Neural cell (in vitro differentiated cells): ENCODE data around the gene NRARP. TPM values are rescaled to one million over a fixed set of nuclear protein-coding genes. Genes with fewer than 3 reads are reported as not detected.

Experiments
- H2AFZ ChIP-seq: fragments of 200-600, 300-800 bp; sonication (generic), shearing (Covaris generic); 2 replicates; pipeline ENCODE4 v1.6.0; 2014; ENCODE audit warnings: low read depth, mild to moderate bottlenecking, antibody characterized with exemption, low read length, moderate library complexity
- H3F3A ChIP-seq: fragments of 200-600 bp; shearing (Covaris generic); 2 replicates; pipeline ENCODE4 v1.6.1; 2016; ENCODE audit warnings: mild to moderate bottlenecking, moderate library complexity, mixed read lengths, antibody characterized with exemption, low read length; ENCODE audit not compliant: insufficient read depth, poor library complexity, severe bottlenecking
- H3K27ac ChIP-seq: fragments of 200-600, 300-800 bp; sonication (generic), shearing (Covaris generic); 2 replicates; pipeline ENCODE4 v1.5.1; 2014; ENCODE audit warnings: mild to moderate bottlenecking, low read length, moderate library complexity
- H3K27me3 ChIP-seq: fragments of 300-800, 200-600 bp; sonication (generic), shearing (Covaris generic); 2 replicates; pipeline ENCODE4 v1.6.0; 2014; ENCODE audit warnings: mild to moderate bottlenecking, low read depth, low read length, moderate library complexity; ENCODE audit not compliant: insufficient read depth
- H3K36me3 ChIP-seq: fragments of 300-800, 200-600 bp; sonication (generic), shearing (Covaris generic); 2 replicates; pipeline ENCODE4 v1.5.1; 2014; ENCODE audit warnings: mild to moderate bottlenecking, antibody characterized with exemption, low read length, moderate library complexity; ENCODE audit not compliant: insufficient read depth
- H3K4me2 ChIP-seq: fragments of 300-800, 200-600 bp; sonication (generic), shearing (Covaris generic); 2 replicates; pipeline ENCODE4 v1.6.0; 2014; ENCODE audit warnings: mild to moderate bottlenecking, low read length
- H3K4me3 ChIP-seq: fragments of 300-800, 200-600 bp; sonication (generic), shearing (Covaris generic); 2 replicates; pipeline ENCODE4 v1.5.1; 2014; ENCODE audit warnings: mild to moderate bottlenecking, low read length, moderate library complexity
- H3K79me2 ChIP-seq: fragments of 200-600 bp; shearing (Covaris generic); replicated peaks from 2 replicates; pipeline ENCODE4 v1.6.0; 2014; ENCODE audit warnings: mild to moderate bottlenecking, low read length, moderate library complexity; ENCODE audit not compliant: insufficient read depth
- H3K9ac ChIP-seq: fragments of 300-800, 200-600 bp; sonication (generic), shearing (Covaris generic); 2 replicates; pipeline ENCODE4 v1.6.1; 2016; ENCODE audit warnings: mild to moderate bottlenecking, low read length, mixed read lengths
- H3K9me2 ChIP-seq: fragments of 200-600 bp; shearing (Covaris generic); 2 replicates; pipeline ENCODE4 v1.6.1; 2016; ENCODE audit warnings: mild to moderate bottlenecking, low read length, mixed read lengths; ENCODE audit not compliant: insufficient read depth
- H3K9me3 ChIP-seq: fragments of 200-600, 300-800 bp; sonication (generic), shearing (Covaris generic); 2 replicates; pipeline ENCODE4 v1.6.1; 2016; ENCODE audit warnings: mild to moderate bottlenecking, mixed run types, low read length, moderate library complexity, mixed read lengths
- H4K20me1 ChIP-seq: fragments of 200-600 bp; shearing (Covaris generic); 2 replicates; pipeline ENCODE4 v1.6.1; 2016; ENCODE audit warnings: mild to moderate bottlenecking, mixed run types; ENCODE audit not compliant: insufficient read depth
- CTCF ChIP-seq: fragments of 450-650 bp; IDR thresholded peaks from 2 replicates; pipeline ENCODE4 v1.5.1; 2014; ENCODE audit warnings: antibody characterized with exemption, mild to moderate bottlenecking, moderate library complexity; ENCODE audit not compliant: poor library complexity, severe bottlenecking
- EP300 ChIP-seq: fragments of 450-650 bp; conservative IDR thresholded peaks from 2 replicates; pipeline ENCODE4 v1.6.1; 2014; ENCODE audit warnings: antibody characterized with exemption, mild to moderate bottlenecking, moderate library complexity; ENCODE audit not compliant: poor library complexity, severe bottlenecking
- EZH2 ChIP-seq: fragments of 200-600, 300-800 bp; shearing (Covaris generic), sonication (generic); IDR thresholded peaks from 2 replicates; pipeline ENCODE4 v1.6.1; 2014; ENCODE audit warnings: antibody characterized with exemption, low read length, borderline replicate concordance, mild to moderate bottlenecking; ENCODE audit not compliant: insufficient read depth, poor library complexity, severe bottlenecking
- MXI1 ChIP-seq: fragments of 450-650 bp; conservative IDR thresholded peaks from 2 replicates; pipeline ENCODE4 v1.6.1; 2014; ENCODE audit warnings: antibody characterized with exemption, mild to moderate bottlenecking; ENCODE audit not compliant: poor library complexity, severe bottlenecking
- POLR2AphosphoS5 ChIP-seq: IDR thresholded peaks from 2 replicates; pipeline ENCODE4 v1.6.1; 2012
- RAD21 ChIP-seq: fragments of 450-650 bp; conservative IDR thresholded peaks from 2 replicates; pipeline ENCODE4 v1.6.1; 2014; ENCODE audit warnings: antibody characterized with exemption, mild to moderate bottlenecking, moderate library complexity
- REST ChIP-seq: IDR thresholded peaks from 2 replicates; pipeline ENCODE4 v1.6.1; 2012; ENCODE audit warnings: borderline replicate concordance
- SMC3 ChIP-seq: fragments of 450-650 bp; conservative IDR thresholded peaks from 2 replicates; pipeline ENCODE4 v1.6.1; 2014; ENCODE audit warnings: antibody characterized with exemption, mild to moderate bottlenecking, moderate library complexity; ENCODE audit not compliant: poor library complexity
- TAF1 ChIP-seq: IDR thresholded peaks from 2 replicates; pipeline ENCODE4 v1.6.1; 2012; ENCODE audit warnings: low read depth
- polyA plus RNA-seq: library from polyadenylated mRNA; depleted of rRNA; stranded (reverse); fragments of >200 nt; gene quantifications from 2 replicates; pipeline ENCODE4 v1.2.3, GENCODE V29; 2014

NRARP gene
- polyA plus RNA-seq, 1 donor from 2014 or later = 2.3 TPM

- H3K4me2 ChIP-seq = no peak overlapping the region
- no peak overlapping the region for H3K27ac ChIP-seq
- no peaks in the 10 kb centered on the region for H3K9me3 ChIP-seq
- TF ChIP-seq TAF1 = no peak
- no peak for TF ChIP-seq EP300
- no peak for TF ChIP-seq EZH2
- no peak for TF ChIP-seq REST
- no peak for TF ChIP-seq MXI1
- no peak for TF ChIP-seq POLR2AphosphoS5
- TF ChIP-seq SMC3 = no peak
- TF ChIP-seq CTCF = no peak
- TF ChIP-seq RAD21 = no peak
- H3K9ac ChIP-seq = no peak overlapping the region
- H3K36me3 ChIP-seq = no peaks in the 10 kb centered on the region
- no peaks in the 10 kb centered on the region for H3K79me2 ChIP-seq
- no peaks in the 10 kb centered on the region for H3F3A ChIP-seq
- H3K27me3 ChIP-seq = no peaks in the 10 kb centered on the region
- no peak overlapping the region for H2AFZ ChIP-seq
- H4K20me1 ChIP-seq = no peaks in the 10 kb centered on the region
- H3K9me2 ChIP-seq = no peaks in the 10 kb centered on the region
- no peak overlapping the region for H3K4me3 ChIP-seq
Observed at GRCh38 chr9:137312852-137313325, 10.8 kb upstream of the NRARP start.

- Histone ChIP-seq H4K20me1 (no peaks in the 10 kb centered on the region), H3K9me3 (no peaks in the 10 kb centered on the region), H3K27ac (no peak overlapping the region), H2AFZ (no peak overlapping the region), H3K4me2 (no peak overlapping the region), H3K4me3 (no peak overlapping the region), H3K36me3 (no peaks in the 10 kb centered on the region), H3K27me3 (no peaks in the 10 kb centered on the region), H3F3A (no peaks in the 10 kb centered on the region), H3K79me2 (no peaks in the 10 kb centered on the region), H3K9me2 (no peaks in the 10 kb centered on the region), H3K9ac (no peak overlapping the region)
- no peak for TF ChIP-seq MXI1
- TF ChIP-seq REST = no peak
- no peak for TF ChIP-seq TAF1
- TF ChIP-seq EZH2 = no peak
- no peak for TF ChIP-seq EP300
- TF ChIP-seq POLR2AphosphoS5 = no peak
- no peak for TF ChIP-seq CTCF
- TF ChIP-seq RAD21 = no peak
- no peak for TF ChIP-seq SMC3
Observed at GRCh38 chr9:137311986-137312851, 10.1 kb upstream of the NRARP start.
